ENCODE data around the gene ZNF217.
A peak's percentile ranks its signal among the peaks of the same experiment; 100 is the strongest.
"Not testable (repeated sequence)": the region's sequence is repeated elsewhere in the genome, so short reads cannot be mapped to it uniquely, and the experiment has no call there.

Gene ZNF217

GRCh38 chr20:53622247-53623133 is 28.9 kb upstream of the ZNF217 start:
- peak; percentile 20 for DNase-seq (ENCODE audit: low read depth, low spot score)

DNA sequence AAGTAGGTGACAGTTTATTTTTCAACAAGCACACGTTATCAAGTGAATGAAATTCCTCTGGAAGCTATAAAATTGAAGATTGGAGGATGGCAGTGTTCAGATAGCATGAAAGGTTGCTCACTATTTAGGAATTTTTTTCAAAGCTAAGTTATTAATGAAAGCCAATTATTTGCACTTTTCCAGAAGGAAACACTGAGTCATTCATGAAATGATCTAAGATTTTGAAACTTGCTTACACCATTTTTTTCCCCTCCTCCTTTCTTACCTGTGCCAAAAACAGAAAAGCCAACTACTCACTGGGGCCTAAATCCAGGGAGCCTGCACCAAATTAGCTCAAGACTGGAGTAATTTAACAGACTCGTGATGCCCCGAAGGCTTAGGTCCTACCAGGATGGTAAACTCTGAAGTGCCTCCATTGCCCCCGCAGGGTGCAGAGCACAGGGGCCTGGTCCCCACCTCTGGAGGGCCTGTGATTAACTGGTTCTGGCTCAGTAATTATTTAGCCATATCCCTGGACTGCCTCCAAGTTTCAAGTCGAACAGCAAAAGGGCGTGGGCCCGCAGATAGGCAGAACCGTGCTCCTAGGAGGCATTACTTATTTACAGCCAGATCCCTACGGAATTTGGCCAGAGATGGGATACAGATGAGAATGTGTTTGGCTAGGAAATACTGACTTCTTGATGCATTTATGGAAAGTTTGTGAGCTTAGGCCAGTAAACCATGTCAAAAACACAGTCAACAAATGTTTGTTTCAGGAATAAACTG is 28.0 kb upstream of the ZNF217 start:
- DNase-seq (ENCODE audit: low read depth, low spot score): peak; percentile 79

DNA sequence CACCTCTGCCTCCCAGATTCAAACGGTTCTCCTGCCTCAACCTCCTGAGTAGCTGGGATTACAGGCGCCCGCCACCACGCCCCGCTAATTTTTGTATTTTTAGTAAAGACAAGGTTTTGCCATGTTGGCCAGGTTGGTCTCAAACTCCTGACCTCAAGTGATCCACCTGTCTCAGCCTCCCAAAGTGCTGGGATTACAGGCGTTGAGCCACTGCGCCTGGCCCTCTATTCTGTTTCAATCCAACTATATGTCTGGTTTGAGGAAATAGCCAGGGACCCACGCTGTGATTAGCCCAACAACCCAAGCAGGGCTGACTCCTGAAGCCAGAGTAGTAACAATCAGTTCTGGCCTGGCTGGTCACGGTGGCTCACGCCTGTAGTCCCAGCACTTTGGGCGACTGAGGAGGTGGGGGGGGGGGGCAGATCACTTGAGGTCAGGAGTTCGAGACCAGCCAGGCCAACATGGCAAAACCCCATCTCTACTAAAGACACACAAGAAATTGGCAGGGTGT is 24.9 kb upstream of the ZNF217 start:
- DNase-seq (ENCODE audit: low read depth, low spot score): not testable (repeated sequence)

- no peak for DNase-seq (ENCODE audit: low read depth, low spot score)
These were observed 24.3 kb upstream of the ZNF217 start for GRCh38 chr20:53617791-53618489.

- DNase-seq (ENCODE audit: low read depth, low spot score): not testable (repeated sequence)
These were observed 22.9 kb upstream of the ZNF217 start for GRCh38 chr20:53616489-53616888.

DNA sequence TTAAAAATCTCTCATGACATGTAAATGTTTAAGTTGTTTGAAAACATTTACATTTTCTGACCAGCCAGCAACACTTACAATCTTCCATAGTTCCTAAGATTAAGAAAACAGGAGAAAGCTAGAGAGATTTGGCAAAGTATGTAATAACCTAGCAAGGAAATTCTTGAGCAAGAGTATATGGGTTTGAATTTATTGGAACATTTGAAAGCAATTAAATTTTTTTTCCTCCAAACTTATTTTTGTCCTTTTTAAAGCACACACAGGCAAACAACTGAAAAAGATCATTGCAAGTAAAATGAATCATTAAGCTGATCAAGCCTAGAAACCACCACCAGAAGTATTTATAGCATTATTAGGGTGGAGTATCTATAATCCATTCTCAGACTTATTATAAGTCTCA is 20.1 kb upstream of the ZNF217 start:
- DNase-seq (ENCODE audit: low read depth, low spot score): no peak

GRCh38 chr20:53612289-53612688 is 18.6 kb upstream of the ZNF217 start:
- DNase-seq (ENCODE audit: low read depth, low spot score): not testable (repeated sequence)

DNA sequence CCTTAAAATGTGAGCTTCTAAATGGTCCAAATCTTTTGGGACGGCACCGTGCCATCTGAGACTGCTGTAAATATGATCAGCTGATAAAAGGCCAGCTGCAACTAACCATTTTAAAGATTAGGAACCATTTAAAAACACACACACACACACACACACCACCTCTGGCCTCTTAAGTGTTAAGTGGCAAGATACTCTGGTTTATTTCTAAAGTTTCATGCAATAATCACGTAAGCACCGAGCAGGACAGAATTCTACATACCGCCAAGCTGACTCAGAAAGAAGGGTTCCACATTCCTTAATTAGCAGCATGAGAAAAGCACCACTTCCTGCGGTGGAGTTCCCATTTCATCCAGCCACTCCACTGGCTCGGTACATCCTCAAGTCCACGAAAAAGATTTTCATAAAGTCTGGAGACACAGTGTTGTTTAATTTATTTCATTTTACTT is 17.8 kb upstream of the ZNF217 start:
- peak; percentile 95 for DNase-seq (ENCODE audit: low read depth, low spot score)

DNA sequence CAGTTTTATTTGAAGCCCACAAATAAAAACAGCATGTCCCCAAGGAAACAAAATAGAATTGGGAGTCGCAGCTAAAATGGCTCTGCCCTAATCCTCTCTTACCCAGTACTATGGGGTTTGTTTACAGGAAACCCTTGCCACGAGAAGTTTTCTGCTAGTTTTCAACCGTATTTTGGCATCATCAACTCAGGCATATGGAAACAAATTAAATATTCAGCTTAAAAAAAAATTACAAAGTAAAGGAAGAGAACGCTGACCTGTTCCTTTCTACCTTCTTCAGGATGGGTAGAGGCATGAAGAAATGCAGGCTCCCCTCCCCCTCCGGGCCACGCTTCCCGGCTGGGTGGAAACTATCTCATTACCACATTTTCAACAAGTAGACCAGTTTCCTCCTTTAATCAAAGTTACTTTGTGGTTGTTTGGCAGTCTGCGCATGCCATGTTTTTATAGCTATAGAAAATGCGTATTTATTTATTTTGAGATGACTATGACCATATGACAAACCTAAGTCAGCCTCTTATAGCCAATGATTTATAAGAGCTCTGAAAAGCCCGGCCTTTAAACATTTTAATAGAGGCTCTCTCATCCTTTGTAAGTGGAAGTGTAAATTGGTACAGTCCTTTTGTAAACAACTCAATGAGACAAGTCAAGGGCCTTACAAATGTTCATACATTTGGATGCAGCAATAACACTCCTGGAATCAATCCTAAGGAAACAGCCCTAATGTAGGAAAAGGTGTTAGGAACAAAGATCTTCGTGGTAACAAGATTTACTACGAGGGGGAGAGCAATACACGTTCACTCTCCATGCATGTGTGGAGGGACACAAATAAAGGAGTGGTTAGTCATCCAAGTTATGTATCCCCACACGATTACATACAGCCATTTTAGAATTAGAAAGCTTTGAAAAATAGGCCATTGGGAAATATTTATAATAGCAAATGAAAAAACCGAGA is 16.1 kb upstream of the ZNF217 start:
- DNase-seq (ENCODE audit: low read depth, low spot score): peak; percentile 59

- DNase-seq (ENCODE audit: low read depth, low spot score): peak; percentile 50
These were observed 15.1 kb upstream of the ZNF217 start for GRCh38 chr20:53608456-53609452.

GRCh38 chr20:53608071-53608455 is 14.4 kb upstream of the ZNF217 start:
- no peak for DNase-seq (ENCODE audit: low read depth, low spot score)

DNA sequence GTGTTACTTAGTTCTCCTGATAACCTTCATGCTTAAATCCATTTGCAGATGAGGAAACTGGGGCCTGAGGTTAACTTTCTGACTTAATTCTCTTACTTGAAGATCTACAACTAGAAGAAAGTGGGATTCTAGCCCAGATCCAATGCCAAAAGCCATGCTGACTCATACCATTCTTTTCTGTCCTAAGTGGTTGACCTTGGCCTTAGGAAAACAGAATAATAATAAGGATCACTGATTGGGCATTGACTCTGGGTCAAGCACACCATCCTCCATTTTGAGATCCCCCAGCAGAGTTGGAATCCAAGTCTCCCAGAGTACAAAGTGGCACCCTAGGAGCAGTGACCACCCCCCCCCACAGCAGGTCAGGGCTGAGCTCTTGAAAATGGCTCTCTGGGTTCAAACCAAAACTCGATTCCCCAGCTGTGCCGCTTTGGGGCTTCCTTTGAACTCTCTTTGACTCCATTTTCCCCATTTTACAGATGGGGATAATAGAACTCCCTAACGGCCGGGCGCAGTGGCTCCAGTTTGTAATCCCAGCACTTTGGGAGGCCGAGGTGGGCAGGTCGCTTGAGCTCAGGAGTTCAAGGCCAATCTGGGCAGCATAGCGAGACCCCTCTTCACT is 12.8 kb upstream of the ZNF217 start:
- peak; percentile 69 for DNase-seq (ENCODE audit: low read depth, low spot score)

- not testable (repeated sequence) for DNase-seq (ENCODE audit: low read depth, low spot score)
These were observed 11.8 kb upstream of the ZNF217 start for GRCh38 chr20:53605401-53605800.

DNA sequence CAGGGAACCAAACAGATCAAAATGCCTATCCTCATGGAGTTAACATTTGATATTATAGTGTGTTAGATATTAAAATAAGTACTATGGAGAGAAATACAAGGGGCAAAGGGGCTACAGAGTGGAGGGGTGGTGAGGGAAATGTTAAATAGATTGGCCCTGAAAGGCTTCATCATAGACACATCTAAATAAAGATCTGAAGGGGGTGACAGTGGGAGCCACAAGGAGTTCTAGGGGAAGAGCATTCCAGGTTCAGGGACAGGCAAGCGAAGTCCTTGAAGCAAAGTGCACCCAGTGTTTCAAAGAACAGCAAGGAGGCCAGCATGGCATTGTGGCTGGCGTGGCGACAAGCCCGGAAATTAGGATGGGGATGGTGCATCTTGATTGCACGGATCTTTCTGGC is 11.2 kb upstream of the ZNF217 start:
- not testable (repeated sequence) for DNase-seq (ENCODE audit: low read depth, low spot score)

DNA sequence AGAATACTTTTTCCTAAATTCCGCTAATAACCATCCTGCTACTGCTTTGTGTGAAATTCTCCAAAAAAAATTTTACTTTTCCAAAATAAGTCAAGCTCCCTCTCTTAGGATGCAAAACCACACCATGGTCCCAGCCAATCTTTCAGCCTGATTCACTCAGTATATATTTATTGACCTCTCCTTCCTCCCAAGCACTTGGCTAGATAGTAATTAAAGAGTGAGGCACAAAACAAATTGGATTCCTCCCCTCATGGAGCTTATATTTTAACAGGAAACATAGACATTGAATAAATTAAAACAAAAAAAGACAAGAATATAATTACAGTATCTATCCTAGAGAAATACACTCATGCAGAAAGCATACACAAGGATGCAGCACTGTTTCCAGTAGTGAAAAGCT is 9.0 kb upstream of the ZNF217 start:
- no peak for DNase-seq (ENCODE audit: low read depth, low spot score)

DNA sequence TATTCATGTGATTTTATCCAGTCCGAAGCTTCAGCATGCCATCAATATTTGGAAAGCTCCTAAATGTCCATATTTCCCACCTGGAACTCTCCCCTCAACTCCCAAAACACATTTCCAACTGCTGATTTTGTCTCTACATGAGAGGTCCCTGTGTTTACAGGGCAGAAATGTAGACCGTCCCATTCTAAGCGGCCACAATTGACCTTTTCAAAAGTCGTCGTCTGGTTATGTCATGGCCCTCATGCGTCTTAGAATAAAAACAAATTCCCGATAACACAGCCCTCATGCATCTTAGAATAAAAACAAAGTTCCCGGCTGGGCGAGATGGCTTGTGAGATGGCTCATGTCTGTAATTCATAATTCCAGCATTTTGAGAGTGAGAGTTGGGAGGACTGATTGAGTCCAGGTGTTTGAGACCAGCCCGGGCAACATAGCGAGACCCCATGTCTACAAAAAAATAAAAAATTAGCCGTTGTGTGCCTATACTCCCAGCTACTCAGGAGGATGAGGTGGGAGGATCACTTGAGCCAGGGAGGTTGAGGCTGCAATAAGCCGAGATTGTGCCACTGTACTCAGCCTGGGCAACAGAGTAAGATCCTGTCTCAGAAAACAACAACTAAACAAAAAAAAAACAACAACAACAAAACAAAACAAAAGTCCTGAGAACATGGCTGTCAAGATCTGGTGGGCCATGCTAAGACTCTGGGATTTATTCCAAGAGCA is 6.4 kb upstream of the ZNF217 start:
- no peak for DNase-seq (ENCODE audit: low read depth, low spot score)

- no peak for DNase-seq (ENCODE audit: low read depth, low spot score)
These were observed 5.7 kb upstream of the ZNF217 start for GRCh38 chr20:53599378-53599777.

GRCh38 chr20:53599044-53599362 is 5.4 kb upstream of the ZNF217 start:
- DNase-seq (ENCODE audit: low read depth, low spot score): no peak
